ENCODE data around the gene TM9SF2.

TM9SF2 gene

GRCh38 chr13:99575376-99576120 lies 74.3 kb downstream of the TM9SF2 start:
- no peak overlapping the region for H3K4me3 ChIP-seq (ENCODE audit: low read depth, low read length)

GRCh38 chr13:99577934-99578917 lies 77.0 kb downstream of the TM9SF2 start:
- H3K4me3 ChIP-seq (ENCODE audit: low read depth, low read length), result no peak overlapping the region

DNA sequence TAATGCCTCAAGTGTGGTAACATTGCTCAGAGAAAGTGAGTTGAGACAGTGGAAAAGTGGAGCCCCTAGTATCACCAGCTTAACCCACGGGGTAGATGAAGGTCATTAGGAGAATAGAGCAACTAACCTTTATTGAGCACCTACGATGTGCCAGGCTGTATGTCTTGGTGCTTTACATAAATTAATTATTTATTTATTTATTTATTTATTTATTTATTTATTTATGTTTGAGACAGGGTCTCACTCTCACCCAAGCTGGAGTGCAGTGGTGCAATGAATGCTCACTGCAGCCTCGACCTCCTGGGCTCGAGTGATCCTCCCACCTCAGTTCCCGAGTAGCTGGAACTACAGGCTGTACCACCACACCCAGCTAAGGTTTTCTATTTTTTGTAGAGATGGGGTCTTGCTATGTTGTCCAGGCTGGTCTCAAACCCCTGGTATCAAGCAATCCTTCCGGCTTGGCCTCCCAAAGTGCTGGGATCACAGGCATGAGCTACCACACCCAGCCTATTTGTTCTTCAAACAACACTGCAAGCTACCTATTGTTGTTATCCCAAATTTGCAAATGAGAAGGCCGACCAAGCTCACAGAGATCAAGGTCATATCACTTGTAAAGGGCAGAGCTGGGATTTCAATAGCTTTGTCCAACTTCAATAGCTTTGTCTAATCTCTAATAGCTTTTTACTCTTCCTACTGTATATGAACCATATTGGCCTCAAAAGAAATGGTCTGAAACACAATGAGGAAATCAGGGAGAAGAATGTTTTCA lies 79.4 kb downstream of the TM9SF2 start:
- no peak overlapping the region for H3K4me3 ChIP-seq (ENCODE audit: low read depth, low read length)

DNA sequence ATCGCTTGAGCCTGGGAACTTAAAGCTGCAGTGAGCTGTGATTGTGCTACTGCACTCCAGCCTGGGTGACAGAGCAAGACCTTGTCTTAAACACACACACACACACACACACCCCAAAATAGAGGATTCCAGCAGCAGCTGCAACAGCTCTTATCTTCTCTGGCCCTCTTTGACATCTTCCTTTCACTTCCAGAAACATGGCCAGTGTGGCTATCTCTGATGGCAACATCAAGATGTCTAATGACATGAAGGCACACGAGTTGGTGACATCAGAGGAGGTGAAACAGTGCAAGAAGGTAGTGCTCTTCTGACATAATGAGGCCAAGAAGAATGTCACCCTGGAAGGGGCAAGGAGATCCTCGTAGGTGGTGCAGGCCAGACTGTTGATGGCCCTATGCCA lies 81.2 kb downstream of the TM9SF2 start:
- no peak overlapping the region for H3K4me3 ChIP-seq (ENCODE audit: low read depth, low read length)

DNA sequence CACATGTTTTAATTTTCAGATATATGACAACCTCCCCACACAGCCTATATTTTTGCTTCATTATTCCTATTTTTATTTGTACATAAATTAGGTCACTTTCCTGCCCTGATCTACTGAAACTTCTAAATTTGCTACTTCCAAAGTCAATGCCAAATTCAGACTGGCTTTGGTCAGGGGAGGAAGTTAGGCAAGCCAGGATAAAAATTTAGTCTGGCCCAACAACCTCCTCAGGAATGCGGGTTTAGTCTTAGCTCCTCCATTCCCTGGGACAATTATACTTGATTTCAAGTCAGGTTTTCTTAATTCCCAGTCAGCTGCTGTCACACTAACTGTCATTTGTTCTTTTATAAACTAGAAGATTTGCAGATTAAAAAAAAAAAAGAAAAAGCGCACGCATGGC lies 84.3 kb downstream of the TM9SF2 start:
- no peak overlapping the region for H3K4me3 ChIP-seq (ENCODE audit: low read depth, low read length)

DNA sequence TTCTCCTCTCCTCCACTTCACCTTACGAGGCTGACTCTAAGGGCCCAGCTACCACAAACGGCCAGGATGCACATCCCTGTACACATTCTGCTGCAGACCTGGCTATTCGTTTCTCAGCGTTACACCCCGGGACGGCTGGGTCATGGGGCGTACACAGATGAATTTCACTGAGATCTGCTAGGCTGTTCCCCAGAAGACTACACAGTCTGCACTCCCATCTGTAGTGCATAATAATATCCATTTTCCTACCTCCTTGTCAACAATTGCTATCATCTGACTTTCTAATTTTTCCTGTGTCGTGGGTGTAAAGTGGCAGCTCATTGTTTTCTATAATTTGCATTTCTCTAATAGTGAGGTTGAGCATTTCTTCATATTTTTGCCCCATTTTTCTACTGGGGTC lies 85.7 kb downstream of the TM9SF2 start:
- H3K4me3 ChIP-seq (ENCODE audit: low read depth, low read length), result no peak overlapping the region

DNA sequence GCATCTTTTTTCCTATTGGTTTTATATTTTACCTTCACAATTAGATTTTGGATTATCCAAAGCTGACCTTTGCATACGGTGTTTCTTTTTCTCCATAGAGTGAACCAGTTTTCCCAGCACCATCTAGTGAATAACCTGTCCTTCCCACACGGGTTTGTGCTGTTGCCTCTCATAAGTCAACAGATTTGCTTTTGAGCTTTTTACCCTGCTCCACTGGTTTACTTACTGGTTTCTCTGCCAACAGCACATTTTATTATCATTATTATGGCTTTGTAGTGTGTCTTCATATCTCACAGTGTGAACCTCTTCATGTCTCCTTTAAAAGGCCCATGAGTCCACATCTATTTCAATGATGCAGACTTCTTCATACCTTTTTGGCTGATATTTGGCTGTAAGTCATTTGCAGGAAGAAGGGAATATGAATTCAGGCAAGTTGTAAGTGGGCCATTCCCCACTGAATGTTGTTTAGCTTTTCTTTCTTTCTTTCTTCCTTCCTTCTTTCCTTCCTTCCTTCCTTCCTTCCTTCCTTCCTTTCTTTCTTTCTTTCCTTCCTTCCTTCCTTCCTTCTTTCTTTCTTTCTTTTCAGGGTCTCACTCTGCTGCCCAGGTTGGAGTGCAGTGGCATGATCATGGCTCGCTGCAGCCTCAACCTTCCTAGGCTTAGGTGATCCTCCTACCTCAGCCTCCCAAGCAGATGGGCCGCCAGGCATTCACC lies 86.8 kb downstream of the TM9SF2 start:
- H3K4me3 ChIP-seq (ENCODE audit: low read depth, low read length), result no peak overlapping the region

- no peak overlapping the region for H3K4me3 ChIP-seq (ENCODE audit: low read depth, low read length)
These were observed 88.3 kb downstream of the TM9SF2 start for GRCh38 chr13:99589575-99589974.

DNA sequence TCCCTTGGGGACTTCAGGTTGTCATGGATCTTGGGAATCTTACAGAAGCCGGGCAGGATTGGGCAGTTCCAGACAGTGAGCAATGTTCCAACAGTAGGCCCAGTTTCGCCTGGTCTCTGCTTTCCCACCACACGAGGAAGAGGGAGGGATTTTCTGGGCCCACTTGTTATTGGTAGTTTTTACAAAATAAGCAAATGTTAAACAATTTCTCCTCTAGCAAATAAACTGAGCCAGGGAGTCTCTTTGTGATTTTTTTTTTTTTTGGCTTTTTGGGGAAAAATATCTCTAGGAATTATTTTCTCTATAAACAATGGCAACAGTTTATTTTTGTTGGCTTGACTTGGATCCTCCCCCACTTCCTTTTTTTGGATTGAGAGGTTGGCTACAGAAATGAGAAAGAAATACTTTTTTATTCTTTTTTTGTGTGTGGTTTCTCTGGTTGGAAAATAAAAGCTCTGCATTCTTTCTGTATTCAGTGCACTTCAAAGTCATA lies 89.3 kb downstream of the TM9SF2 start:
- no peak overlapping the region for H3K4me3 ChIP-seq (ENCODE audit: low read depth, low read length)

GRCh38 chr13:99596180-99596579 lies 94.9 kb downstream of the TM9SF2 start:
- no peak overlapping the region for H3K4me3 ChIP-seq (ENCODE audit: low read depth, low read length)

DNA sequence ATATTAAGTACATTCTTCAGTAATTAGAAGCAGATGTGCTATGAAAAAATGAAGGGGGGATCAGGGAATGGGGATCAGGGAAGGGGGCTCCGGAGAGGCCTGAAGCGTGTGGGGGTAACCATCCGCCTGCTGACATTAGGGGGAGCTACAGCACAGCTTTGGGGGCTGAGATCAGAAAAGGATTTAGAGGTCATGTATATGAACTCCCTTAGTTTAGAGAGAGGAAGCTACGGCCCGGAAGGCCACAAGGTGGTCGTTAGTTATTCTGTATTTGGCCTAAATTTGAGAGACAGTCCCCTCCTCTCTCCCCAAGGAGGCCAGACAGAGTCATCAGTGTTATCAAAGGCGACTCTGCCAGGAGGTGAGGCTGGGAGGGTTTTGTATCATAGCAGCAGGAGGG lies 99.0 kb downstream of the TM9SF2 start:
- H3K4me3 ChIP-seq (ENCODE audit: low read depth, low read length), result no peak overlapping the region

GRCh38 chr13:99601535-99601934 lies 100.3 kb downstream of the TM9SF2 start:
- H3K4me3 ChIP-seq (ENCODE audit: low read depth, low read length), result no peak overlapping the region

- H3K4me3 ChIP-seq (ENCODE audit: low read depth, low read length), result no peak overlapping the region
These were observed 103.4 kb downstream of the TM9SF2 start for GRCh38 chr13:99604636-99605035.

DNA sequence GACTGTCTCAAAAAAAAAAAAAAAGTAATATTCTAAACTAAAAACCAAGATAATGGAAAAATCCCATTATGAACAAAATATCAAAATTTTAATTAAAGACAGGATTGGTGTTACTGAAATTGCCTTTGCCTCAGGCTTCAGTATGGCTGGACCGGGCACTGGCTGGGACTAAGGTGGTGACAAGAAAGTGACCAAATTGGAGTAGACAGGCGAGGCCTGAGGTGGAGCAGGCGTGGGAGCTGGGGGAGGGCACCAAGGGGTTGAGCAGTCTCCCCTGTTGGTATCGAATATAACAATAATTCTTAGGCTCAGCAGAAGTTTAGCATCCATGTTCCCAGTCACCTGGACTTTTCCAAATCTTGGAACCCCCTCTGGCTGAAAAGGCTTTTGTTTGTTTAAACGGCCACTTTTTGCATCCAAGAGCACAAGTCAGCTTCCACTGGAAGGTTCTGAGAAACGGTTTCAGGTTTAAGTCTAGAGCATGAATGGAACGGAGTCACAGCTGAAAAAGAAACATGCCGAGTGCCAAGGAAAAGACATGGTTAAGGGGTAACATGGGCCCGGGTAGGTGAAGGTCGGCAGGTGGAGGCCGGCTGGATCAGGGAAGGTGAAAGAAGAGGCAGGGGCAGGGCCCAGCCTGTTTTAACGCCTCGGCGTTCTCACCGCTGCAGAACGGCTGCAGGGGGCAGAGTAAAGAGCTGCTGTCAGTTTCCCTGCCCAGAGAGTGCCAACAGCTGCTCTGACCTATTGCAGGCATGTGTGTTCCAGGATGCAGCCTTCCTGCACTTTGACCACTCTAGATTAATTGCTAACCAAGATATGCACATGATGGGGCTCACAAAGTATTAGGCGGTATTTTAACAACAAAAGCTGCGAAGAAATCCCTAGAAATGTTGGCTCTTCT lies 104.4 kb downstream of the TM9SF2 start:
- peak overlapping the region; percentile 9 for H3K4me3 ChIP-seq (ENCODE audit: low read depth, low read length)

GRCh38 chr13:99606324-99607066 lies 105.2 kb downstream of the TM9SF2 start, which contains the start of gene CLYBL:
Gene CLYBL (plus strand): TSS chr13:99606690.
- peak within 1 kb of the TSS; percentile 69 for H3K4me3 ChIP-seq (ENCODE audit: low read depth, low read length)

DNA sequence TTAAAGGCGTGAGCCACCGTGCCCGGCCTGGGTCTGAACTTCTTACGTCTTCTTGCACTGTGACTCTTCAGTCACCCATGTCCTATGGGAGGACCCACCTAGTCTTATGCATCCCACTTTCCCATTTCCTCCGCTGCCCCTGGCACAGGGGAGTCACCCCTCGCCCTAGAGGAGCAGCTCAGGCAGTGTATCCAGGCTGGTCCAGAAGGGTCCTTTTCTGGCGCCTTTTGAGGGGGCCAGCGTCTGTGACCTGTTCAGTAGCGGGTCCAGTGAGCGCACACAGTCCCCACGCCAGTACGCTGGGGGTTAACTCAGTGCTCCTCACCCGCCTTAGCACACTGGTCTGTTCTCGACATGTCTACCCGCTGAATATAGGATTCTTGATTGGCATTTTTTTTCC lies 107.1 kb downstream of the TM9SF2 start:
- H3K4me3 ChIP-seq (ENCODE audit: low read depth, low read length), result no peak overlapping the region

DNA sequence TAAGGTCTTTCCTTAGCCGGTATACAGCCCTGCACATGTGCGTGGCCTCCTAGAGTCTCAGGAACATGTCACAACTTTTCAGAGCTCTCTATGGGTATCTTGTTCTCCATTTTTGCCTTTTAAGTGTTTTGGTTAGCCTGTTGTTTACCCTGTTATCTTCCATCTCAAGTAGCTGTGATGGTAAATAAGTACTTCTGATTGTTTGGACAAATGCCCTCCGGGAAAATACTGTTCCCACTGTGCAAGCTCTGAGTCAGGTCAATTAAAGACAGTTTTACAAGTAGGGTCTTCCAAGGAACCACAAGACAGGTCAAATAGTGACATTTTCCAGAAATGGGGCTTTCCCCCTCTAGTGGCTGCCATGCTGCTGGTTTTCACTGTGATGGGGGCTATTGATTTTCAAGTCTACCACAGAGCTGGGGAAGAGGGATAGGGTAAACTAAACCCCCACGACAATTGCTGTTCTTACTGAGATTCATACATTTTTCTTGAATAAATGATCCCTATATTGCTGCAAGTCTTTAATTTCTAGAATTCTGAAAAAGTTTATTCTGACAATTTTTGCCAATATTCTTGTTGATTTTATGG lies 109.5 kb downstream of the TM9SF2 start:
- no peak overlapping the region for H3K4me3 ChIP-seq (ENCODE audit: low read depth, low read length)
